Suprapubic skin (tissue), 4 donors: ENCODE data around the gene DCUN1D3. TPM values are rescaled to one million over a fixed set of nuclear protein-coding genes. Genes with fewer than 3 reads are reported as not detected.
A peak's percentile ranks its signal among the peaks of the same experiment; 100 is the strongest.

Experiments used
- DNase-seq, 2 donors: peaks; one replicate each; pipeline ENCODE4 v3.0.0-alpha.2; 2019; ENCODE audit warnings: low spot score in 2 of 2
- H3K27ac ChIP-seq: fragments of 200-600 bp; sonication (generic); one replicate; pipeline ENCODE4 v1.5.1; 2019
- H3K27me3 ChIP-seq: fragments of 200-600 bp; sonication (generic); one replicate; pipeline ENCODE4 v1.5.1; 2019
- H3K36me3 ChIP-seq: fragments of 200-600 bp; sonication (generic); one replicate; pipeline ENCODE4 v1.5.1; 2019
- H3K4me1 ChIP-seq: fragments of 200-600 bp; sonication (generic); one replicate; pipeline ENCODE4 v1.5.1; 2019
- H3K4me3 ChIP-seq: fragments of 200-600 bp; sonication (generic); one replicate; pipeline ENCODE4 v1.5.1; 2019; ENCODE audit warnings: mild to moderate bottlenecking
- H3K9me3 ChIP-seq: fragments of 200-600 bp; sonication (generic); one replicate; pipeline ENCODE4 v1.5.1; 2019
- EP300 ChIP-seq: sonication (generic); formaldehyde crosslinking; IDR thresholded peaks from one replicate; pipeline ENCODE4 v1.6.1; 2017; ENCODE audit warnings: antibody characterized with exemption
- POLR2A ChIP-seq, 2 donors: fragments of 450-650 bp; IDR thresholded peaks; one replicate each; pipeline ENCODE4 v1.6.1; 2017; ENCODE audit warnings: antibody characterized with exemption in 2 of 2, mild to moderate bottlenecking in 2 of 2, moderate library complexity in 2 of 2
- POLR2AphosphoS5 ChIP-seq, 3 donors: sonication (generic); formaldehyde crosslinking; IDR thresholded peaks; one replicate each; pipeline ENCODE4 v1.6.1; 2017; ENCODE audit warnings: antibody characterized with exemption in 3 of 3
- WGBS: methylation state at CpG from one replicate; pipeline ENCODE4 v1.1.5; 2018; 5-methylcytosine and 5-hydroxymethylcytosine counted together
- total RNA-seq, 4 donors: library from RNA; depleted of rRNA; stranded (reverse); fragments of >200 nt; gene quantifications; one replicate each; pipeline ENCODE4 v1.1.0, GENCODE V29; 2016
- TF ChIP-seq, protein P1 (sequence below), 2 donors: fragments of 200-600 bp in 1 of 2; fragments of 450-650 bp in 1 of 2; sonication (generic) in 1 of 2; IDR thresholded peaks; one replicate each; pipeline ENCODE4 v1.5.1; 2016 to 2019; ENCODE audit warnings: antibody characterized with exemption in 2 of 2, mild to moderate bottlenecking in 1 of 2, moderate library complexity in 1 of 2

The DCUN1D3 gene
- total RNA-seq, 4 donors from 2014 or later: 16.6 to 31.8 (median 21.1) TPM

DNA sequence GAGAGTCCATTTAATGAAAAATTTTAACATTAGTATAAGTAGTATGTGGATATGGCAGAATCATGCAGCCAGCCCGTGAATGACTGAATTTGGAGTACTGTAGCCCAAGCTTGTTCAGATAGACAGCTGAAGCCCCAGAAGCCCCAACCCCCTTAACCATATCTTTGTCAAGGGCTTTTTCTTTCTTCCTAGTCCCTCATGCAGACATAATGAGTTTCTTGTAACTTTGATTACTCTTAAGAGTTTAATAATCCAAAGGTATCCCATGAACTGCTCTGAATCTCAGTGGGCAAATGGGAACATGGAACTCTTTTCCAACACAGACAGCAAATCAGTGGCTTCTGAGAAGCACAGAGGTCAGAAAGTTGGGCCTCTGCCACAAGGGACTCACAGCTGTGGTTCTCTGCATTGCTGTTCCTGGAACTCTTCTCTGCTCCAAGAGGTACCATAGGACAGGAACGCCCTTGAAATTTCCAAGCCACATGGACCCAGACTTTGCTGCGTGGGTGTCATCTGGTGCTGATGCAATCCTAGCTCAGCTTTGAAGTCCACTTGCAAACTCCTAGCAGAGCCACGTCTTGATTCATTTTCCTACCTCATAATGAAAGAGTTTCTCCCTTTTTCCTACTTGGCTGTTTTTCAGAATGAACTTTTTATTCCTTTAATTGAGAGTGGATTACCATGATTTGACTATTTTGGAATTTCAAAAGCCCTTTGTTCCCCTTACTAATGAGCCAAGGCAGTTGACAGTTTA, 18.5 kb upstream of the DCUN1D3 start:
- no peak overlapping the region for H3K4me3 ChIP-seq
- peak overlapping the region; percentile 44 for H3K27ac ChIP-seq
- no peak for TF ChIP-seq EP300
- peak in 1 of 3 donors; percentile 64 for TF ChIP-seq POLR2AphosphoS5 (IDR thresholded peaks at IDR 0.05)
- TF ChIP-seq, protein P1, sequence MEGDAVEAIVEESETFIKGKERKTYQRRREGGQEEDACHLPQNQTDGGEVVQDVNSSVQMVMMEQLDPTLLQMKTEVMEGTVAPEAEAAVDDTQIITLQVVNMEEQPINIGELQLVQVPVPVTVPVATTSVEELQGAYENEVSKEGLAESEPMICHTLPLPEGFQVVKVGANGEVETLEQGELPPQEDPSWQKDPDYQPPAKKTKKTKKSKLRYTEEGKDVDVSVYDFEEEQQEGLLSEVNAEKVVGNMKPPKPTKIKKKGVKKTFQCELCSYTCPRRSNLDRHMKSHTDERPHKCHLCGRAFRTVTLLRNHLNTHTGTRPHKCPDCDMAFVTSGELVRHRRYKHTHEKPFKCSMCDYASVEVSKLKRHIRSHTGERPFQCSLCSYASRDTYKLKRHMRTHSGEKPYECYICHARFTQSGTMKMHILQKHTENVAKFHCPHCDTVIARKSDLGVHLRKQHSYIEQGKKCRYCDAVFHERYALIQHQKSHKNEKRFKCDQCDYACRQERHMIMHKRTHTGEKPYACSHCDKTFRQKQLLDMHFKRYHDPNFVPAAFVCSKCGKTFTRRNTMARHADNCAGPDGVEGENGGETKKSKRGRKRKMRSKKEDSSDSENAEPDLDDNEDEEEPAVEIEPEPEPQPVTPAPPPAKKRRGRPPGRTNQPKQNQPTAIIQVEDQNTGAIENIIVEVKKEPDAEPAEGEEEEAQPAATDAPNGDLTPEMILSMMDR (IDR thresholded peaks at IDR 0.05): no peak
- no peaks in the 10 kb centered on the region for H3K9me3 ChIP-seq
- 55% methylated on average over 4 of the region's 4 CpGs for WGBS
- peaks cover 14% of the 10 kb centered on the region for H3K4me1 ChIP-seq
- no peaks in the 10 kb centered on the region for H3K27me3 ChIP-seq
- peaks cover 11% of the 10 kb centered on the region for H3K36me3 ChIP-seq
- DNase-seq: peak in 1 of 2 donors; percentile 74

DNA sequence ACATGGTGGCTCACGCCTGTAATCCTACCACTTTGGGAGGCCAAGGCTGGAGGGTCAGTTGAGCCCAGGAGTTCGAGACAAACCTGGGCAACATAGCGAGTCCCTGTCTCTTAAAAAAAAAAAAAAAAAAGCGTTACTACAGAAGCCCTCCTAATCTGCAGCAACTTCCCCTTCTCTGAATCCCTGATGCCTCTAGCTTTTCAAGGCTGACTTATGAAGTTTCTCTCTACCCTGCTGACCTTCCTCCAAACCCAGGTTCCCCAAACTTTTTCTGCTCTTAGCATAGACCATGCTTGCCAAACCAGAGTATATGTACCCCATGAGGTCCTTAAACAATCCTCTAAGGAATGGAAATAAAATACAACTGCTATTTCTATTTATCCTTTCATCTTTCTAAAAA, 16.8 kb upstream of the DCUN1D3 start:
- TF ChIP-seq, protein P1 (IDR thresholded peaks at IDR 0.05): no peak
- TF ChIP-seq EP300: no peak
- TF ChIP-seq POLR2A (IDR thresholded peaks at IDR 0.05): no peak
- TF ChIP-seq POLR2AphosphoS5 (IDR thresholded peaks at IDR 0.05): no peak
- 89% methylated on average over 4 of the region's 4 CpGs for WGBS
- no peak for DNase-seq

DNA sequence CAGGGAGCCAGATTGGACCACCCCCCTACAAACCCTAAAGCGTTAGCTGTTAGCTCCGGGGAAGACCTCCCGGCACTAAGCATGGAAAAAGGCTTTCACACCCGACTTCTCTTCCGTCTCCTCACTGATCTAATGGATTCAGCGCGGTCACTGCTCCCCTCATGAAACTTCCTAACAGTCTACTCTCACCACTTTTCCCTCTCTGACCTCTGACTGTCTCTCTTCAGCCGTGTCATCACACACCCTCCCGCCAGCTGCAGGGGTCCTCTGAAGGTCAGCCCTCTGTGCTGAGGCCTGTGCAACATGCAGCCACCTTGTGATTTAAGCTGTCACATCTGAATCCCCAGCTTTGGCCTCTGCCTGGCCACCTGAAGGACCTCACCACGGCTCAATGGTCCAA, 16.1 kb upstream of the DCUN1D3 start:
- no peak for TF ChIP-seq EP300
- TF ChIP-seq, protein P1 (IDR thresholded peaks at IDR 0.05): no peak
- no peak for TF ChIP-seq POLR2AphosphoS5 (IDR thresholded peaks at IDR 0.05)
- Histone ChIP-seq H3K36me3 (peaks cover 4% of the 10 kb centered on the region), H3K9me3 (no peaks in the 10 kb centered on the region), H3K4me3 (no peak overlapping the region), H3K4me1 (peaks cover 27% of the 10 kb centered on the region), H3K27ac (no peak overlapping the region), H3K27me3 (no peaks in the 10 kb centered on the region)
- DNase-seq: no peak
- 97% methylated on average over 10 of the region's 10 CpGs for WGBS

More for the DNA sequence above, 16.8 kb upstream of the DCUN1D3 start:
- Histone ChIP-seq H3K36me3 (peaks cover 4% of the 10 kb centered on the region), H3K4me1 (peaks cover 20% of the 10 kb centered on the region), H3K27ac (no peak overlapping the region), H3K27me3 (no peaks in the 10 kb centered on the region), H3K4me3 (no peak overlapping the region), H3K9me3 (no peaks in the 10 kb centered on the region)

DNA sequence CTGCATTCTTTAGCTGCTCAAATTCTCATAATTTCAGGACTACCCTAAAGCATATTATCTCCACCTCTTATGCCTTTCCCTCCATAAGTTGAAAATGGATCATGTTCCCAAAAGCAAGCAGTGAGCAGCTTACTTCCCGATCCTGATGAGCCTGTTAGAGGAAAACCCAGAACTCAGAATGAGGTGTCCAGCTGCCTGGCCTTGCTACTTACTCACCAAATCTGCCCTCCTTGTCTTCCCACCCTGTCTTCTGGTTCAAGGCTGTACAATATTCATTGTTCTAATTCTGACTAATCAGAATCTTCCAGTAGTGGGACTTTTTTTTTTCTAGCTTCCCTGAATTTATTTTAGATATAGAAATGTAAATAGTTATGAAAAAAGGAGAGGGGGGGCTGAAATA, 11.2 kb upstream of the DCUN1D3 start:
- no peak for TF ChIP-seq EP300
- TF ChIP-seq, protein P1 (IDR thresholded peaks at IDR 0.05): no peak
- no peak for TF ChIP-seq POLR2AphosphoS5 (IDR thresholded peaks at IDR 0.05)
- TF ChIP-seq POLR2A (IDR thresholded peaks at IDR 0.05): no peak
- WGBS: 44% methylated on average over 1 of the region's 1 CpG
- Histone ChIP-seq H3K9me3 (no peaks in the 10 kb centered on the region), H3K36me3 (peaks cover 2% of the 10 kb centered on the region), H3K4me3 (no peak overlapping the region), H3K4me1 (peaks cover 45% of the 10 kb centered on the region), H3K27ac (peak overlapping the region; percentile 70), H3K27me3 (no peaks in the 10 kb centered on the region)
- DNase-seq: no peak

DNA sequence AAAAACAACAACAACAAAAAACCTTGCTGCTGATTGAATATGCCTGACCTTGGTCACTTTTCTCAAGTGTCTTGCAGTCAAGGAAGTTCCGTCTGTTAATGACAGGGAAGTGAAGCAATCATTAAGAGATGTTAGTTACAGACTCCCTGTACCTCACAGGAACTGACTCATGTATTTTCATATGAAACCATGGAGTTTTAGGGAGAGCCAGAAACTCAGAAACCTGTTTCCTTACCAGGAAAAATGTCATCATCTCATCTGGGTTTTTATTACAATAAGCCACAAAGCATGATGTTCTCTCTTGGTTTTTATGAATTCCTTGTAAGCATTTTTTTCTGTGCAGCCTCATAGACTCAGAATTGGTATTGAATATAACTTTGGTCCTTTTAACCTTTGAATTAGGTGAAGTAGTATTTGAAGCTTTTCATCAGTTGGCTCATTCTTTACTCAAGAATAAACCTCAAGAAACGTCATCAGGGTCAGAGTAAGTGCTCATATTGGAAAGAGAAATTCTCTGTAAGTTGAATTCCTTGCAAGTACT, 10.7 kb upstream of the DCUN1D3 start:
- 28% methylated on average over 2 of the region's 2 CpGs for WGBS
- Histone ChIP-seq H3K36me3 (no peaks in the 10 kb centered on the region), H3K27ac (peak overlapping the region; percentile 70), H3K27me3 (no peaks in the 10 kb centered on the region), H3K9me3 (no peaks in the 10 kb centered on the region), H3K4me1 (peaks cover 50% of the 10 kb centered on the region), H3K4me3 (no peak overlapping the region)
- TF ChIP-seq POLR2A (IDR thresholded peaks at IDR 0.05): no peak
- peak in 2 of 3 donors; percentile 44 to 81 for TF ChIP-seq POLR2AphosphoS5 (IDR thresholded peaks at IDR 0.05)
- no peak for DNase-seq
